GM10248 (cell line): ENCODE measurements around the gene DOK1.
A peak's percentile ranks its signal among the peaks of the same experiment; 100 is the strongest.

Experiments used
- CTCF ChIA-PET: fragments of 300-600 bp; sonication (Branson Sonifier 250); formaldehyde crosslinking; extraction: SDS; loops from one replicate; lab custom pipeline; 2021; ENCODE audit warnings: antibody characterized with exemption; lab: Yijun Ruan, JAX
- POLR2A ChIA-PET: fragments of 350-650 bp; sonication (Branson Sonifier 250); formaldehyde crosslinking; extraction: SDS; loops from one replicate; lab custom pipeline; 2020; ENCODE audit warnings: antibody characterized with exemption; lab: Yijun Ruan, JAX
- DNase-seq: peaks from one replicate; pipeline ENCODE4 v3.0.0; 2012; ENCODE audit errors: extremely low spot score
- CTCF ChIP-seq: IDR thresholded peaks from 2 replicates; pipeline ENCODE4 v1.5.1; 2012; ENCODE audit warnings: mild to moderate bottlenecking, low read depth; ENCODE audit errors: extremely low read depth, missing control alignments, control extremely low read depth

The DOK1 gene

GRCh38 chr2:74524955-74525716, 29.4 kb upstream of the DOK1 start:
- TF ChIP-seq CTCF, result no peak
- CTCF ChIA-PET, result interaction anchor here (1.1 to 1.9 kb wide), 2 partner anchors 13 to 16 kb away, joined by 3 to 8 read pairs; no protein-coding TSS in a partner anchor
- no peak for DNase-seq
- POLR2A ChIA-PET, result no interaction called here

GRCh38 chr2:74525717-74526648, 28.5 kb upstream of the DOK1 start, which contains the start of gene DQX1:
TSS of gene DQX1 (minus strand) at chr2:74526231. CDS start at chr2:74525729, 502 bp downstream.
- ChIA-PET POLR2A (interaction anchor here (0.6 to 1.1 kb wide), 2 partner anchors 13 to 59 kb away, joined by 3 to 4 read pairs; no protein-coding TSS in a partner anchor), CTCF (interaction anchor here (0.9 to 9.3 kb wide), 5 partner anchors 17 to 62 kb away, joined by 3 to 76 read pairs (median 3); partner anchors contain the start of genes CCDC142 and TTC31)
- no peak for TF ChIP-seq CTCF
- DNase-seq, result peak; percentile 67

- TF ChIP-seq CTCF, result no peak
- DNase-seq, result no peak
- POLR2A ChIA-PET, result interaction anchor here (1.1 kb wide), 1 partner anchor 12 kb away, joined by 4 read pairs; no protein-coding TSS in a partner anchor
- CTCF ChIA-PET, result interaction anchor here (0.9 to 9.3 kb wide), 6 partner anchors 11 to 61 kb away, joined by 3 to 76 read pairs (median 3); partner anchors contain the start of genes CCDC142 and TTC31
These were observed 27.8 kb upstream of the DOK1 start for GRCh38 chr2:74526649-74527230.

- ChIA-PET CTCF (interaction anchor here (1.5 to 9.3 kb wide), 3 partner anchors 10 to 60 kb away, joined by 3 to 76 read pairs (median 21); no protein-coding TSS in a partner anchor), POLR2A (no interaction called here)
- DNase-seq, result no peak
- TF ChIP-seq CTCF, result no peak
These were observed 26.8 kb upstream of the DOK1 start for GRCh38 chr2:74527741-74528140.

- ChIA-PET POLR2A (interaction anchor here (0.6 to 2.3 kb wide), 4 partner anchors 10 to 71 kb away, joined by 5 to 12 read pairs (median 6); partner anchors contain the start of genes PCGF1 and WBP1), CTCF (interaction anchor here (1.0 to 9.3 kb wide), 5 partner anchors 19 to 59 kb away, joined by 3 to 76 read pairs (median 16); partner anchors contain the start of genes CCDC142 and TTC31)
- DNase-seq, result no peak
- TF ChIP-seq CTCF, result no peak
These were observed 25.7 kb upstream of the DOK1 start for GRCh38 chr2:74528600-74529356.
